HG03175 (cell line): ENCODE data around the gene UNC13D.
"Not testable (repeated sequence)": the region's sequence is repeated elsewhere in the genome, so short reads cannot be mapped to it uniquely, and the experiment has no call there.

ENCODE experiments used
- ATAC-seq: cut with Tn5 transposase; IDR thresholded peaks from one replicate; pipeline ENCODE4 v1.9.1; 2021; ENCODE audit warnings: mild to moderate bottlenecking, moderate library complexity; ENCODE audit not compliant: unreplicated experiment

Gene UNC13D

GRCh38 chr17:75875182-75875939, 31.2 kb upstream of the UNC13D start:
- no peak for ATAC-seq

- no peak for ATAC-seq
Measured at GRCh38 chr17:75874323-75875181, 30.3 kb upstream of the UNC13D start.

- no peak for ATAC-seq
Measured at GRCh38 chr17:75873587-75874322, 29.6 kb upstream of the UNC13D start.

- ATAC-seq, result no peak
Measured at GRCh38 chr17:75872434-75873351, 28.5 kb upstream of the UNC13D start.

GRCh38 chr17:75870228-75870627, 26.0 kb upstream of the UNC13D start:
- ATAC-seq, result not testable (repeated sequence)

- ATAC-seq, result no peak
Measured at GRCh38 chr17:75869282-75870141, 25.3 kb upstream of the UNC13D start.

GRCh38 chr17:75868730-75869281, 24.6 kb upstream of the UNC13D start:
- not testable (repeated sequence) for ATAC-seq

GRCh38 chr17:75865404-75866188, 21.4 kb upstream of the UNC13D start:
- ATAC-seq, result not testable (repeated sequence)

- ATAC-seq, result peak; percentile 17
Measured at GRCh38 chr17:75864887-75865286, 20.7 kb upstream of the UNC13D start.

GRCh38 chr17:75864448-75864871, 20.3 kb upstream of the UNC13D start:
- peak; percentile 85 for ATAC-seq

- no peak for ATAC-seq
Measured at GRCh38 chr17:75861927-75862317, 17.7 kb upstream of the UNC13D start.

GRCh38 chr17:75859358-75859757, 15.2 kb upstream of the UNC13D start:
- ATAC-seq, result not testable (repeated sequence)

- no peak for ATAC-seq
Measured at GRCh38 chr17:75856062-75856756, 12.0 kb upstream of the UNC13D start.

GRCh38 chr17:75855310-75856061, 11.3 kb upstream of the UNC13D start, which contains the start of gene WBP2:
Gene WBP2, minus strand, starts transcription at chr17:75855335. Its CDS starts 38 bp downstream, at chr17:75855297.
- peak; percentile 87 for ATAC-seq

GRCh38 chr17:75854881-75855309, 10.7 kb upstream of the UNC13D start:
- ATAC-seq, result no peak

- no peak for ATAC-seq
Measured at GRCh38 chr17:75854101-75854748, 10.0 kb upstream of the UNC13D start.
